ENCODE data around the gene KRTAP2-2. TPM values are rescaled to one million over a fixed set of nuclear protein-coding genes. Genes with fewer than 3 reads are reported as not detected.

KRTAP2-2 gene
- total and polyA plus RNA-seq, 2 of the 8 experiments (the other 6 are each of a cell fraction or from before 2014, with no cell fraction given): not detected

GRCh38 chr17:41060052-41060604 lies 5.1 kb upstream of the KRTAP2-2 start, which contains the start of gene KRTAP2-3:
KRTAP2-3 (minus strand) TSS chr17:41060114; CDS start chr17:41060050, 64 bp downstream.
- CTCF ChIA-PET (ENCODE audit: partially characterized antibody): interaction anchor here (0.9 kb wide), 1 partner anchor 12 kb away, joined by 3 read pairs; no protein-coding TSS in a partner anchor
- no peak for TF ChIP-seq SP1 (IDR thresholded peaks at IDR 0.05; ENCODE audit: low read depth, low read length)
- no peak for TF ChIP-seq NANOG (IDR thresholded peaks at IDR 0.05; ENCODE audit: insufficient read depth, low read depth, low read length, poor library complexity, severe bottlenecking)
- TF ChIP-seq SAP30 (IDR thresholded peaks at IDR 0.05; ENCODE audit: insufficient read depth, insufficient replicate concordance, low read length): no peak
- no peak for TF ChIP-seq TAF7 (optimal IDR thresholded peaks at IDR 0.05; ENCODE audit: borderline replicate concordance, low read depth, low read length)
- TF ChIP-seq KDM4A (IDR thresholded peaks at IDR 0.05; ENCODE audit: low read depth, low read length, severe bottlenecking): no peak
- TF ChIP-seq RBBP5 (IDR thresholded peaks at IDR 0.05; ENCODE audit: borderline replicate concordance, low read depth, low read length): no peak
- no peak for TF ChIP-seq USF2 (IDR thresholded peaks at IDR 0.05; ENCODE audit: low read length)
- TF ChIP-seq POLR2A (IDR thresholded peaks at IDR 0.05; ENCODE audit: control extremely low read depth in 1 of 2, low read depth in 2 of 2, low read length in 2 of 2): no peak
- no peak for TF ChIP-seq JUND (IDR thresholded peaks at IDR 0.05; ENCODE audit: low read length)
- TF ChIP-seq CTBP2 (IDR thresholded peaks at IDR 0.05; ENCODE audit: borderline replicate concordance, insufficient read depth, insufficient read length, low read length): no peak
- TF ChIP-seq BACH1 (IDR thresholded peaks at IDR 0.05; ENCODE audit: low read length): no peak
- no peak for TF ChIP-seq BCL11A (IDR thresholded peaks at IDR 0.05; ENCODE audit: low read depth in 2 of 2, low read length in 2 of 2)

More at GRCh38 chr17:41060052-41060604, 5.1 kb upstream of the KRTAP2-2 start, which contains the start of gene KRTAP2-3:
- WGBS, 2 experiments (ENCODE audit: extremely low coverage in 1 of 2, insufficient coverage in 1 of 2, insufficient read length in 1 of 2, insufficient replicate concordance in 2 of 2, low coverage in 1 of 2, low lambda C conversion rate in 2 of 2, missing lambda C conversion rate in 1 of 2): 91% methylated on average over 6 of the region's 6 CpGs; no CpG with 5 or more reads in 1 of the 2 experiments
- no peak within 1 kb of the TSS for H3K4ac ChIP-seq (replicated peaks; ENCODE audit: insufficient read length, low read depth, low read length)
- H3K56ac ChIP-seq (replicated peaks; ENCODE audit: insufficient read length, low read depth, low read length): no peak within 1 kb of the TSS
- no peak within 1 kb of the TSS for H2BK20ac ChIP-seq (ENCODE audit: low read length)
- no peak within 1 kb of the TSS for H3K14ac ChIP-seq (ENCODE audit: insufficient read length)
- no peak for DNase-seq (ENCODE audit: low read depth in 1 of 2, low spot score in 2 of 2)
- no peak for FAIRE-seq
- H3K4me3 ChIP-seq (ENCODE audit: extremely low read depth in 1 of 4, insufficient read depth in 2 of 4, low read depth in 3 of 4, low read length in 4 of 4): no peak within 1 kb of the TSS
- POLR2A ChIA-PET (ENCODE audit: partially characterized antibody): no interaction called here
- H3K9me3 ChIP-seq (ENCODE audit: insufficient read depth in 2 of 2, low read depth in 1 of 2, low read length in 1 of 2): 0 out of 4 replicates have a peak, but pooled peaks cover 0 to 4% of the 10 kb centered on the region in 2 experiments
- H4K8ac ChIP-seq (ENCODE audit: extremely low read depth, insufficient read depth, low read length): no peak within 1 kb of the TSS
- no peak within 1 kb of the TSS for H3K18ac ChIP-seq (ENCODE audit: extremely low read depth, low read length)
- no peak within 1 kb of the TSS for H3K27ac ChIP-seq (ENCODE audit: low read depth, low read length)
- no peak within 1 kb of the TSS for H3K4me2 ChIP-seq (ENCODE audit: insufficient read depth in 1 of 2, low read depth in 2 of 2, low read length in 2 of 2)
- no peaks in the 10 kb centered on the region for H3K27me3 ChIP-seq (replicated peaks in 1 of 4; ENCODE audit: control insufficient read depth in 3 of 4, extremely low read depth in 1 of 4, insufficient read depth in 3 of 4, low read length in 3 of 4)
- no peak within 1 kb of the TSS for H3K23ac ChIP-seq (ENCODE audit: insufficient read length)
- no peak within 1 kb of the TSS for H2AFZ ChIP-seq (ENCODE audit: low read length)
- H3K4me1 ChIP-seq (replicated peaks in 1 of 4; ENCODE audit: control insufficient read depth in 3 of 4, insufficient read depth in 4 of 4, low read length in 3 of 4): no peaks in the 10 kb centered on the region
- no peak within 1 kb of the TSS for H4K5ac ChIP-seq (ENCODE audit: insufficient read length, low read depth, low read length)
- no peak within 1 kb of the TSS for H4K91ac ChIP-seq (replicated peaks; ENCODE audit: insufficient read length, low read length)
- H3K23me2 ChIP-seq (ENCODE audit: low read depth, low read length): no peaks in the 10 kb centered on the region
- H2AK5ac ChIP-seq (ENCODE audit: low read depth, low read length): no peak within 1 kb of the TSS
- H2BK15ac ChIP-seq (ENCODE audit: low read length): no peak within 1 kb of the TSS
- no peaks in the 10 kb centered on the region for H4K20me1 ChIP-seq (replicated peaks in 1 of 2; ENCODE audit: control insufficient read depth in 1 of 2, insufficient read depth in 2 of 2, low read length in 2 of 2)
- no peaks in the 10 kb centered on the region for H3K79me2 ChIP-seq (ENCODE audit: control insufficient read depth in 1 of 2, insufficient read depth in 2 of 2, low read length in 2 of 2)
- H2BK12ac ChIP-seq (ENCODE audit: low read depth, low read length): no peak within 1 kb of the TSS
- H2BK120ac ChIP-seq (replicated peaks; ENCODE audit: low read depth, low read length): no peak within 1 kb of the TSS
- H3K9ac ChIP-seq (replicated peaks in 1 of 4; ENCODE audit: extremely low read depth in 1 of 4, low read depth in 3 of 4, low read length in 3 of 4): no peak within 1 kb of the TSS
- no peaks in the 10 kb centered on the region for H3K79me1 ChIP-seq (ENCODE audit: low read depth, low read length)
- no peak within 1 kb of the TSS for H2BK5ac ChIP-seq (ENCODE audit: low read depth, low read length)
- no peaks in the 10 kb centered on the region for H3K36me3 ChIP-seq (ENCODE audit: control insufficient read depth in 2 of 4, insufficient read depth in 4 of 4, low read length in 3 of 4)

All from H1 (cell line).